DMS153 treated with DMSO at 0.1 percent for 48 hours (cell line): Measurements from ENCODE around the gene GBX1.

Experiments used
- DNase-seq: peaks from one replicate; lab custom pipeline; 2025; ENCODE audit not compliant: unreplicated experiment; lab: John Stamatoyannopoulos, UW

Gene GBX1

GRCh38 chr7:151174246-151175046 is 7.0 kb upstream of the GBX1 start:
- DNase-seq = no peak

GRCh38 chr7:151173386-151174245 is 6.1 kb upstream of the GBX1 start:
- no peak for DNase-seq

GRCh38 chr7:151172273-151173141 is 5.0 kb upstream of the GBX1 start:
- DNase-seq = peak; percentile 69

GRCh38 chr7:151168787-151169162 is 1.3 kb upstream of the GBX1 start:
- no peak for DNase-seq

GRCh38 chr7:151168003-151168786 is 701 bp upstream of the GBX1 start:
- DNase-seq = no peak

- no peak for DNase-seq
Observed at GRCh38 chr7:151166629-151167196, 781 bp downstream of the GBX1 start.

- no peak for DNase-seq
Observed at GRCh38 chr7:151161757-151162156, 5.7 kb downstream of the GBX1 start.

- DNase-seq = no peak
Observed at GRCh38 chr7:151157645-151158329, 9.7 kb downstream of the GBX1 start.

GRCh38 chr7:151152643-151153513 is 14.6 kb downstream of the GBX1 start:
- DNase-seq = no peak

GRCh38 chr7:151150388-151150787 is 17.1 kb downstream of the GBX1 start:
- DNase-seq = no peak

- no peak for DNase-seq
Observed at GRCh38 chr7:151148319-151149259, 18.9 kb downstream of the GBX1 start.

- DNase-seq = no peak
Observed at GRCh38 chr7:151146761-151147160, 20.7 kb downstream of the GBX1 start.

- DNase-seq = no peak
Observed at GRCh38 chr7:151144387-151144786, 23.1 kb downstream of the GBX1 start.

GRCh38 chr7:151143261-151144015 is 24.1 kb downstream of the GBX1 start:
- no peak for DNase-seq

GRCh38 chr7:151142686-151143040 is 24.8 kb downstream of the GBX1 start:
- no peak for DNase-seq

- DNase-seq = no peak
Observed at GRCh38 chr7:151141855-151142685, 25.4 kb downstream of the GBX1 start.
